Activated naive CD4-positive, alpha-beta T cell treated with anti-CD3 and anti-CD28 coated beads, Interleukin-2, amount 50 U/mL, for 24 hours (primary cell): ENCODE data around the gene DIAPH3.

Source experiments
- H3K27ac Mint-ChIP-seq: one replicate; pipeline ENCODE4 v1.8.0; 2021; ENCODE audit warnings: mild to moderate bottlenecking, mixed read lengths
- H3K27me3 Mint-ChIP-seq: one replicate; pipeline ENCODE4 v1.8.0; 2021; ENCODE audit warnings: mixed read lengths
- H3K36me3 Mint-ChIP-seq: one replicate; pipeline ENCODE4 v1.8.0; 2021; ENCODE audit warnings: mixed read lengths
- H3K4me1 Mint-ChIP-seq: one replicate; pipeline ENCODE4 v1.8.0; 2021; ENCODE audit warnings: mixed read lengths
- H3K4me3 Mint-ChIP-seq: one replicate; pipeline ENCODE4 v1.8.0; 2021; ENCODE audit warnings: mild to moderate bottlenecking, mixed read lengths
- H3K9me3 Mint-ChIP-seq: one replicate; pipeline ENCODE4 v1.8.0; 2021; ENCODE audit warnings: mixed read lengths

Gene DIAPH3

GRCh38 chr13:59873309-59873708 is 290.4 kb downstream of the DIAPH3 start:
- H3K4me3 Mint-ChIP-seq = no peak overlapping the region
- H3K27me3 Mint-ChIP-seq = no peaks in the 10 kb centered on the region
- H3K9me3 Mint-ChIP-seq = no peaks in the 10 kb centered on the region
- H3K27ac Mint-ChIP-seq = no peak overlapping the region
- no peaks in the 10 kb centered on the region for H3K36me3 Mint-ChIP-seq
- H3K4me1 Mint-ChIP-seq = no peaks in the 10 kb centered on the region

GRCh38 chr13:59867867-59868266 is 295.9 kb downstream of the DIAPH3 start:
- H3K9me3 Mint-ChIP-seq = no peaks in the 10 kb centered on the region
- no peaks in the 10 kb centered on the region for H3K36me3 Mint-ChIP-seq
- no peak overlapping the region for H3K4me3 Mint-ChIP-seq
- H3K4me1 Mint-ChIP-seq = no peaks in the 10 kb centered on the region
- no peak overlapping the region for H3K27ac Mint-ChIP-seq
- no peaks in the 10 kb centered on the region for H3K27me3 Mint-ChIP-seq

GRCh38 chr13:59865398-59865797 is 298.3 kb downstream of the DIAPH3 start:
- H3K36me3 Mint-ChIP-seq = no peaks in the 10 kb centered on the region
- no peaks in the 10 kb centered on the region for H3K4me1 Mint-ChIP-seq
- no peaks in the 10 kb centered on the region for H3K9me3 Mint-ChIP-seq
- no peak overlapping the region for H3K4me3 Mint-ChIP-seq
- no peaks in the 10 kb centered on the region for H3K27me3 Mint-ChIP-seq
- H3K27ac Mint-ChIP-seq = no peak overlapping the region

- H3K27me3 Mint-ChIP-seq = no peaks in the 10 kb centered on the region
- H3K4me3 Mint-ChIP-seq = no peak overlapping the region
- H3K4me1 Mint-ChIP-seq = no peaks in the 10 kb centered on the region
- no peaks in the 10 kb centered on the region for H3K9me3 Mint-ChIP-seq
- H3K36me3 Mint-ChIP-seq = no peaks in the 10 kb centered on the region
- no peak overlapping the region for H3K27ac Mint-ChIP-seq
These were observed 300.1 kb downstream of the DIAPH3 start for GRCh38 chr13:59863621-59864020.

GRCh38 chr13:59861676-59862075 is 302.1 kb downstream of the DIAPH3 start:
- H3K36me3 Mint-ChIP-seq = no peaks in the 10 kb centered on the region
- H3K4me3 Mint-ChIP-seq = no peak overlapping the region
- no peaks in the 10 kb centered on the region for H3K4me1 Mint-ChIP-seq
- H3K9me3 Mint-ChIP-seq = no peaks in the 10 kb centered on the region
- H3K27ac Mint-ChIP-seq = no peak overlapping the region
- no peaks in the 10 kb centered on the region for H3K27me3 Mint-ChIP-seq

- H3K4me1 Mint-ChIP-seq = no peaks in the 10 kb centered on the region
- H3K27me3 Mint-ChIP-seq = peaks cover 3% of the 10 kb centered on the region
- no peaks in the 10 kb centered on the region for H3K36me3 Mint-ChIP-seq
- no peaks in the 10 kb centered on the region for H3K9me3 Mint-ChIP-seq
- H3K27ac Mint-ChIP-seq = no peak overlapping the region
- no peak overlapping the region for H3K4me3 Mint-ChIP-seq
These were observed 307.4 kb downstream of the DIAPH3 start for GRCh38 chr13:59856281-59856810.

- H3K9me3 Mint-ChIP-seq = no peaks in the 10 kb centered on the region
- no peak overlapping the region for H3K4me3 Mint-ChIP-seq
- peaks cover 6% of the 10 kb centered on the region for H3K27me3 Mint-ChIP-seq
- peak overlapping the region; percentile 10 for H3K27ac Mint-ChIP-seq
- no peaks in the 10 kb centered on the region for H3K36me3 Mint-ChIP-seq
- H3K4me1 Mint-ChIP-seq = no peaks in the 10 kb centered on the region
These were observed 316.7 kb downstream of the DIAPH3 start for GRCh38 chr13:59846845-59847620.

GRCh38 chr13:59843040-59843439 is 320.7 kb downstream of the DIAPH3 start:
- Mint-ChIP-seq H3K4me3 (no peak overlapping the region), H3K27me3 (peaks cover 3% of the 10 kb centered on the region), H3K4me1 (no peaks in the 10 kb centered on the region), H3K27ac (no peak overlapping the region), H3K9me3 (no peaks in the 10 kb centered on the region), H3K36me3 (no peaks in the 10 kb centered on the region)

GRCh38 chr13:59842507-59842906 is 321.2 kb downstream of the DIAPH3 start:
- Mint-ChIP-seq H3K27me3 (peaks cover 3% of the 10 kb centered on the region), H3K36me3 (no peaks in the 10 kb centered on the region), H3K9me3 (no peaks in the 10 kb centered on the region), H3K4me3 (no peak overlapping the region), H3K4me1 (no peaks in the 10 kb centered on the region), H3K27ac (no peak overlapping the region)

- no peaks in the 10 kb centered on the region for H3K4me1 Mint-ChIP-seq
- no peak overlapping the region for H3K4me3 Mint-ChIP-seq
- no peaks in the 10 kb centered on the region for H3K9me3 Mint-ChIP-seq
- no peak overlapping the region for H3K27ac Mint-ChIP-seq
- peaks cover 1% of the 10 kb centered on the region for H3K27me3 Mint-ChIP-seq
- H3K36me3 Mint-ChIP-seq = no peaks in the 10 kb centered on the region
These were observed 324.5 kb downstream of the DIAPH3 start for GRCh38 chr13:59839186-59839585.

- Mint-ChIP-seq H3K27ac (no peak overlapping the region), H3K36me3 (no peaks in the 10 kb centered on the region), H3K9me3 (no peaks in the 10 kb centered on the region), H3K27me3 (no peaks in the 10 kb centered on the region), H3K4me3 (no peak overlapping the region), H3K4me1 (no peaks in the 10 kb centered on the region)
These were observed 326.6 kb downstream of the DIAPH3 start for GRCh38 chr13:59837101-59837500.

- Mint-ChIP-seq H3K27ac (no peak overlapping the region), H3K4me3 (no peak overlapping the region), H3K4me1 (no peaks in the 10 kb centered on the region), H3K27me3 (no peaks in the 10 kb centered on the region), H3K9me3 (no peaks in the 10 kb centered on the region), H3K36me3 (no peaks in the 10 kb centered on the region)
These were observed 328.2 kb downstream of the DIAPH3 start for GRCh38 chr13:59835569-59835968.

GRCh38 chr13:59834801-59835200 is 328.9 kb downstream of the DIAPH3 start:
- H3K27me3 Mint-ChIP-seq = no peaks in the 10 kb centered on the region
- no peaks in the 10 kb centered on the region for H3K4me1 Mint-ChIP-seq
- no peaks in the 10 kb centered on the region for H3K9me3 Mint-ChIP-seq
- H3K27ac Mint-ChIP-seq = no peak overlapping the region
- H3K36me3 Mint-ChIP-seq = no peaks in the 10 kb centered on the region
- H3K4me3 Mint-ChIP-seq = no peak overlapping the region

- H3K9me3 Mint-ChIP-seq = no peaks in the 10 kb centered on the region
- H3K36me3 Mint-ChIP-seq = no peaks in the 10 kb centered on the region
- H3K4me1 Mint-ChIP-seq = no peaks in the 10 kb centered on the region
- H3K27ac Mint-ChIP-seq = no peak overlapping the region
- H3K4me3 Mint-ChIP-seq = no peak overlapping the region
- H3K27me3 Mint-ChIP-seq = no peaks in the 10 kb centered on the region
These were observed 334.0 kb downstream of the DIAPH3 start for GRCh38 chr13:59829690-59830089.

GRCh38 chr13:59823486-59823885 is 340.2 kb downstream of the DIAPH3 start:
- H3K4me3 Mint-ChIP-seq = no peak overlapping the region
- H3K36me3 Mint-ChIP-seq = no peaks in the 10 kb centered on the region
- no peak overlapping the region for H3K27ac Mint-ChIP-seq
- H3K4me1 Mint-ChIP-seq = no peaks in the 10 kb centered on the region
- H3K27me3 Mint-ChIP-seq = no peaks in the 10 kb centered on the region
- H3K9me3 Mint-ChIP-seq = no peaks in the 10 kb centered on the region

- no peak overlapping the region for H3K4me3 Mint-ChIP-seq
- H3K27me3 Mint-ChIP-seq = no peaks in the 10 kb centered on the region
- H3K27ac Mint-ChIP-seq = no peak overlapping the region
- no peaks in the 10 kb centered on the region for H3K4me1 Mint-ChIP-seq
- no peaks in the 10 kb centered on the region for H3K36me3 Mint-ChIP-seq
- H3K9me3 Mint-ChIP-seq = no peaks in the 10 kb centered on the region
These were observed 354.2 kb downstream of the DIAPH3 start for GRCh38 chr13:59809564-59809963.

GRCh38 chr13:59806801-59807200 is 356.9 kb downstream of the DIAPH3 start:
- no peaks in the 10 kb centered on the region for H3K9me3 Mint-ChIP-seq
- H3K4me3 Mint-ChIP-seq = no peak overlapping the region
- H3K36me3 Mint-ChIP-seq = no peaks in the 10 kb centered on the region
- H3K4me1 Mint-ChIP-seq = no peaks in the 10 kb centered on the region
- H3K27me3 Mint-ChIP-seq = no peaks in the 10 kb centered on the region
- no peak overlapping the region for H3K27ac Mint-ChIP-seq
